ENCODE results near the gene CIART. TPM values are rescaled to one million over a fixed set of nuclear protein-coding genes. Genes with fewer than 3 reads are reported as not detected.
A peak's percentile ranks its signal among the peaks of the same experiment; 100 is the strongest.

Gene CIART
- total and polyA plus RNA-seq, 2 of the 8 experiments (the other 6 are each of a cell fraction or from before 2014, with no cell fraction given) = 9.6 to 33.3 TPM

- TF ChIP-seq NANOG (IDR thresholded peaks at IDR 0.05; ENCODE audit: insufficient read depth, low read depth, low read length, poor library complexity, severe bottlenecking) = no peak
- peak; percentile 98 for TF ChIP-seq CREB1 (IDR thresholded peaks at IDR 0.05)
- TF ChIP-seq MAFK (IDR thresholded peaks at IDR 0.05; ENCODE audit: low read depth, low read length) = no peak
- peak; percentile 50; the same call in 1 of the 2 replicates for TF ChIP-seq YY1 (IDR thresholded peaks at IDR 0.05; ENCODE audit: low read depth, low read length)
- TF ChIP-seq KDM1A (IDR thresholded peaks at IDR 0.05; ENCODE audit: borderline replicate concordance, low read length) = no peak
- TF ChIP-seq GABPA (IDR thresholded peaks at IDR 0.05; ENCODE audit: borderline replicate concordance, insufficient read depth, low read length) = 0 out of 2 replicates have a peak, but pooled peaks have one; percentile 71
- no peak for TF ChIP-seq POU5F1 (IDR thresholded peaks at IDR 0.05; ENCODE audit: low read depth, low read length)
- TF ChIP-seq TEAD4 (IDR thresholded peaks at IDR 0.05; ENCODE audit: low read depth, low read length) = peak; percentile 38; the same call in 1 of the 2 replicates
- peak; percentile 77 for TF ChIP-seq SP1 (IDR thresholded peaks at IDR 0.05; ENCODE audit: low read depth, low read length)
- TF ChIP-seq SP4 (IDR thresholded peaks at IDR 0.05; ENCODE audit: low read length) = peak; percentile 67; the same call in 1 of the 2 replicates
- TF ChIP-seq EGR1 (IDR thresholded peaks at IDR 0.05; ENCODE audit: borderline replicate concordance, low read depth, low read length) = peak; percentile 38; the same call in 1 of the 2 replicates
- TF ChIP-seq RNF2 (IDR thresholded peaks at IDR 0.05; ENCODE audit: borderline replicate concordance, low read depth, low read length, missing control alignments, poor library complexity, severe bottlenecking) = no peak
- peak; percentile 67; the same call in 1 of the 2 replicates for TF ChIP-seq ATF3 (IDR thresholded peaks at IDR 0.05; ENCODE audit: insufficient read depth, low read depth, low read length)
- TF ChIP-seq SIX5 (IDR thresholded peaks at IDR 0.05; ENCODE audit: low read depth, low read length) = peak; percentile 64
- TF ChIP-seq ASH2L (IDR thresholded peaks at IDR 0.05; ENCODE audit: low read length) = peak; percentile 78
- TF ChIP-seq POLR2AphosphoS5 (IDR thresholded peaks at IDR 0.05; ENCODE audit: low read depth, low read length) = peak; percentile 44; the same call in 1 of the 2 replicates
- peak; percentile 49 for TF ChIP-seq KDM4A (IDR thresholded peaks at IDR 0.05; ENCODE audit: low read depth, low read length, severe bottlenecking)
- no peak; the same call in 1 of the 2 replicates for TF ChIP-seq ATF2 (IDR thresholded peaks at IDR 0.05; ENCODE audit: low read length)
- peak; percentile 84 for TF ChIP-seq TBP (IDR thresholded peaks at IDR 0.05; ENCODE audit: low read depth, low read length)
- peak; percentile 29 to 90; a peak in 3 of 4 replicates for TF ChIP-seq SIN3A (conservative IDR thresholded peaks at IDR 0.05 in 1 of 2, IDR thresholded peaks at IDR 0.05 in 1 of 2; ENCODE audit: low read depth in 1 of 2, low read length in 2 of 2)
- TF ChIP-seq BRCA1 (IDR thresholded peaks at IDR 0.05; ENCODE audit: low read depth, low read length) = no peak
- no peak; a peak in 1 of 3 replicates for TF ChIP-seq POLR2A (IDR thresholded peaks at IDR 0.05; ENCODE audit: control extremely low read depth in 1 of 2, low read depth in 2 of 2, low read length in 2 of 2)
These were observed 13.5 kb upstream of the CIART start, which contains the start of gene APH1A (continued) for GRCh38 chr1:150268705-150269403.
